ENCODE results near the gene INPP5A. TPM values are rescaled to one million over a fixed set of nuclear protein-coding genes. Genes with fewer than 3 reads are reported as not detected.

The INPP5A gene
- total RNA-seq, 2 donors from 2014 or later = 20.7 to 26.7 TPM

DNA sequence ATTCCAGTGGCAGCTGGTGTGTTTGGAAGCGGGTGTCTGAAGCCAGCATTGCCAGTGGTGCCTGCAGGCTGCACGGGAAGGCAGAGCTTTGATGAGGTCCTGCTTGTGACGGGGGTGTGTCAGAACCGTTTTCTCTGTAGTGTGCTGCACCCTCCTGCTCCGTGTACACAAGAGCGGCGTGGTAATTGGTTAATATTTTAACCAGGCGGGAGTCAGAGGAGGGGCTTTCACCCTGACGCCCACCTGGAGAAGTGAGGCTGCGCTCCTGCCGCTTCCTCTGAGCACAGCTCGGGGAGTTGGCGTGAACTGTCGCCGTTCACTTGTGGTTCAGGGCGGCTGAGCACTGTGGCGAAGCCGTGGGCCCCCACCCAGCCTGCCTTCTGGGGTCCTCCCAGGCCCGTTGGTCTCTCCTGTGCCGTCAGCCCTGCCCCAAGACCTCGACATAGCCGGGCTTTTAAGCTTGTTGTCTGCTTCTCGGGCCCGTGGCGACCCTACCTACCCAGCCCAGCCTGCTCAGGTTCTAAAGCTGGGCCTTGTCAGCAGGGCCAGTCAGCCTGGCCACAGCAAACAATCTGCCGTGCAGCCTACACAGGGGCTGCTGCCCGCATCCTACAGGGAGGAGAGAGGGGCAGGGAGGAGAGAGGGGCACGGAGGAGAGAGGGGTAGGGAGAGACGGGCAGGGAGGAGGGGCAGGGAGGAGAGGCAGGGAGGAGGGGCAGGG is 236.8 kb downstream of the INPP5A start:
- Histone ChIP-seq H3K4me1 (ENCODE audit: control insufficient read depth, insufficient read depth, low read length) (no peaks in the 10 kb centered on the region), H3K9me3 (ENCODE audit: control insufficient read depth, low read length) (no peaks in the 10 kb centered on the region), H3K27ac (ENCODE audit: low read depth, low read length) (no peak overlapping the region), H3K36me3 (ENCODE audit: control insufficient read depth, insufficient read depth, low read length) (no peaks in the 10 kb centered on the region), H3K9ac (ENCODE audit: extremely low read depth, low read length, poor library complexity, severe bottlenecking) (no peak overlapping the region), H3K27me3 (ENCODE audit: control insufficient read depth, insufficient read depth, low read length, poor library complexity, severe bottlenecking) (no peaks in the 10 kb centered on the region), H3K4me3 (ENCODE audit: low read length) (no peak overlapping the region)
- TF ChIP-seq, protein P1, sequence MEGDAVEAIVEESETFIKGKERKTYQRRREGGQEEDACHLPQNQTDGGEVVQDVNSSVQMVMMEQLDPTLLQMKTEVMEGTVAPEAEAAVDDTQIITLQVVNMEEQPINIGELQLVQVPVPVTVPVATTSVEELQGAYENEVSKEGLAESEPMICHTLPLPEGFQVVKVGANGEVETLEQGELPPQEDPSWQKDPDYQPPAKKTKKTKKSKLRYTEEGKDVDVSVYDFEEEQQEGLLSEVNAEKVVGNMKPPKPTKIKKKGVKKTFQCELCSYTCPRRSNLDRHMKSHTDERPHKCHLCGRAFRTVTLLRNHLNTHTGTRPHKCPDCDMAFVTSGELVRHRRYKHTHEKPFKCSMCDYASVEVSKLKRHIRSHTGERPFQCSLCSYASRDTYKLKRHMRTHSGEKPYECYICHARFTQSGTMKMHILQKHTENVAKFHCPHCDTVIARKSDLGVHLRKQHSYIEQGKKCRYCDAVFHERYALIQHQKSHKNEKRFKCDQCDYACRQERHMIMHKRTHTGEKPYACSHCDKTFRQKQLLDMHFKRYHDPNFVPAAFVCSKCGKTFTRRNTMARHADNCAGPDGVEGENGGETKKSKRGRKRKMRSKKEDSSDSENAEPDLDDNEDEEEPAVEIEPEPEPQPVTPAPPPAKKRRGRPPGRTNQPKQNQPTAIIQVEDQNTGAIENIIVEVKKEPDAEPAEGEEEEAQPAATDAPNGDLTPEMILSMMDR (conservative IDR thresholded peaks at IDR 0.05) = no peak
- Mint-ChIP-seq H3K27ac (no peak overlapping the region), H3K36me3 (ENCODE audit: low read depth) (peaks cover 19% of the 10 kb centered on the region), H3K9me3 (peaks cover 15% of the 10 kb centered on the region), H3K4me1 (no peaks in the 10 kb centered on the region), H3K27me3 (ENCODE audit: insufficient read depth) (no peaks in the 10 kb centered on the region), H3K4me3 (no peak overlapping the region)
- DNase-seq = no peak
- 81 to 86% methylated on average over 22 to 29 of the region's 29 CpGs for WGBS, 2 experiments (ENCODE audit: insufficient coverage in 1 of 2, insufficient read length in 1 of 2)

GRCh38 chr10:132774902-132775863 is 237.6 kb downstream of the INPP5A start:
- no peak overlapping the region for H3K27ac ChIP-seq (ENCODE audit: low read depth, low read length)
- H3K36me3 ChIP-seq (ENCODE audit: control insufficient read depth, insufficient read depth, low read length) = no peaks in the 10 kb centered on the region
- no peak overlapping the region for H3K9ac ChIP-seq (ENCODE audit: extremely low read depth, low read length, poor library complexity, severe bottlenecking)
- Mint-ChIP-seq H3K27ac (no peak overlapping the region), H3K9me3 (peaks cover 15% of the 10 kb centered on the region), H3K27me3 (ENCODE audit: insufficient read depth) (no peaks in the 10 kb centered on the region), H3K4me3 (no peak overlapping the region), H3K4me1 (no peaks in the 10 kb centered on the region), H3K36me3 (ENCODE audit: low read depth) (peaks cover 21% of the 10 kb centered on the region)
- no peak overlapping the region for H3K4me3 ChIP-seq (ENCODE audit: low read length)
- H3K4me1 ChIP-seq (ENCODE audit: control insufficient read depth, insufficient read depth, low read length) = no peaks in the 10 kb centered on the region
- H3K9me3 ChIP-seq (ENCODE audit: control insufficient read depth, low read length) = no peaks in the 10 kb centered on the region
- TF ChIP-seq, protein P1 (conservative IDR thresholded peaks at IDR 0.05) = no peak
- H3K27me3 ChIP-seq (ENCODE audit: control insufficient read depth, insufficient read depth, low read length, poor library complexity, severe bottlenecking) = no peaks in the 10 kb centered on the region
- 83 to 94% methylated on average over 18 to 22 of the region's 22 CpGs for WGBS, 2 experiments (ENCODE audit: insufficient coverage in 1 of 2, insufficient read length in 1 of 2)
- DNase-seq = peak; percentile 70

GRCh38 chr10:132776186-132776585 is 238.6 kb downstream of the INPP5A start:
- H3K4me3 ChIP-seq (ENCODE audit: low read length) = no peak overlapping the region
- no peaks in the 10 kb centered on the region for H3K27me3 ChIP-seq (ENCODE audit: control insufficient read depth, insufficient read depth, low read length, poor library complexity, severe bottlenecking)
- WGBS, 2 experiments (ENCODE audit: insufficient coverage in 1 of 2, insufficient read length in 1 of 2) = 94 to 98% methylated on average over 18 of the region's 18 CpGs
- Mint-ChIP-seq H3K27me3 (ENCODE audit: insufficient read depth) (peaks cover 1% of the 10 kb centered on the region), H3K4me1 (no peaks in the 10 kb centered on the region), H3K4me3 (no peak overlapping the region), H3K27ac (no peak overlapping the region), H3K9me3 (peaks cover 12% of the 10 kb centered on the region), H3K36me3 (ENCODE audit: low read depth) (peaks cover 18% of the 10 kb centered on the region)
- no peaks in the 10 kb centered on the region for H3K4me1 ChIP-seq (ENCODE audit: control insufficient read depth, insufficient read depth, low read length)
- H3K27ac ChIP-seq (ENCODE audit: low read depth, low read length) = no peak overlapping the region
- H3K9me3 ChIP-seq (ENCODE audit: control insufficient read depth, low read length) = no peaks in the 10 kb centered on the region
- TF ChIP-seq, protein P1 (conservative IDR thresholded peaks at IDR 0.05) = no peak
- H3K36me3 ChIP-seq (ENCODE audit: control insufficient read depth, insufficient read depth, low read length) = no peaks in the 10 kb centered on the region
- no peak for DNase-seq
- H3K9ac ChIP-seq (ENCODE audit: extremely low read depth, low read length, poor library complexity, severe bottlenecking) = no peak overlapping the region
